HG02938 (cell line): ENCODE measurements around the gene ITPK1.

ENCODE experiments used
- ATAC-seq: cut with Tn5 transposase; IDR thresholded peaks from one replicate; pipeline ENCODE4 v1.9.1; 2021; ENCODE audit warnings: mild to moderate bottlenecking, moderate library complexity; ENCODE audit not compliant: unreplicated experiment

The ITPK1 gene

GRCh38 chr14:92928961-92929688 is 186.6 kb downstream of the ITPK1 start:
- ATAC-seq: no peak

GRCh38 chr14:92928258-92928629 is 187.5 kb downstream of the ITPK1 start:
- no peak for ATAC-seq

- ATAC-seq: no peak
These were observed 188.1 kb downstream of the ITPK1 start for GRCh38 chr14:92927349-92928257.

GRCh38 chr14:92926931-92927330 is 188.8 kb downstream of the ITPK1 start:
- no peak for ATAC-seq

GRCh38 chr14:92926180-92926845 is 189.4 kb downstream of the ITPK1 start:
- no peak for ATAC-seq

GRCh38 chr14:92925446-92925845 is 190.3 kb downstream of the ITPK1 start:
- ATAC-seq: no peak

- no peak for ATAC-seq
These were observed 191.5 kb downstream of the ITPK1 start for GRCh38 chr14:92924247-92924646.

- no peak for ATAC-seq
These were observed 192.0 kb downstream of the ITPK1 start for GRCh38 chr14:92923744-92924103.

- ATAC-seq: no peak
These were observed 192.6 kb downstream of the ITPK1 start, which contains the start of gene CHGA for GRCh38 chr14:92922883-92923743. Gene CHGA (plus strand): TSS chr14:92923150. CDS start chr14:92923360, 210 bp downstream.

GRCh38 chr14:92922155-92922735 is 193.5 kb downstream of the ITPK1 start:
- no peak for ATAC-seq

GRCh38 chr14:92920001-92920400 is 195.7 kb downstream of the ITPK1 start:
- no peak for ATAC-seq

GRCh38 chr14:92917956-92918355 is 197.8 kb downstream of the ITPK1 start:
- ATAC-seq: no peak

GRCh38 chr14:92917041-92917940 is 198.4 kb downstream of the ITPK1 start:
- no peak for ATAC-seq

GRCh38 chr14:92916201-92916600 is 199.5 kb downstream of the ITPK1 start:
- no peak for ATAC-seq

GRCh38 chr14:92914087-92914656 is 201.6 kb downstream of the ITPK1 start:
- ATAC-seq: no peak

GRCh38 chr14:92907316-92907911 is 208.3 kb downstream of the ITPK1 start:
- ATAC-seq: no peak

- no peak for ATAC-seq
These were observed 208.9 kb downstream of the ITPK1 start for GRCh38 chr14:92906823-92907222.

- no peak for ATAC-seq
These were observed 209.3 kb downstream of the ITPK1 start for GRCh38 chr14:92906420-92906819.
